HG03565 (cell line): Measurements from ENCODE around the gene SPDYA.
A peak's percentile ranks its signal among the peaks of the same experiment; 100 is the strongest.
"Not testable (repeated sequence)": the region's sequence is repeated elsewhere in the genome, so short reads cannot be mapped to it uniquely, and the experiment has no call there.

ENCODE experiments used
- ATAC-seq: cut with Tn5 transposase; IDR thresholded peaks from one replicate; pipeline ENCODE4 v1.9.1; 2021; ENCODE audit warnings: mild to moderate bottlenecking, moderate library complexity; ENCODE audit not compliant: unreplicated experiment

The SPDYA gene

DNA sequence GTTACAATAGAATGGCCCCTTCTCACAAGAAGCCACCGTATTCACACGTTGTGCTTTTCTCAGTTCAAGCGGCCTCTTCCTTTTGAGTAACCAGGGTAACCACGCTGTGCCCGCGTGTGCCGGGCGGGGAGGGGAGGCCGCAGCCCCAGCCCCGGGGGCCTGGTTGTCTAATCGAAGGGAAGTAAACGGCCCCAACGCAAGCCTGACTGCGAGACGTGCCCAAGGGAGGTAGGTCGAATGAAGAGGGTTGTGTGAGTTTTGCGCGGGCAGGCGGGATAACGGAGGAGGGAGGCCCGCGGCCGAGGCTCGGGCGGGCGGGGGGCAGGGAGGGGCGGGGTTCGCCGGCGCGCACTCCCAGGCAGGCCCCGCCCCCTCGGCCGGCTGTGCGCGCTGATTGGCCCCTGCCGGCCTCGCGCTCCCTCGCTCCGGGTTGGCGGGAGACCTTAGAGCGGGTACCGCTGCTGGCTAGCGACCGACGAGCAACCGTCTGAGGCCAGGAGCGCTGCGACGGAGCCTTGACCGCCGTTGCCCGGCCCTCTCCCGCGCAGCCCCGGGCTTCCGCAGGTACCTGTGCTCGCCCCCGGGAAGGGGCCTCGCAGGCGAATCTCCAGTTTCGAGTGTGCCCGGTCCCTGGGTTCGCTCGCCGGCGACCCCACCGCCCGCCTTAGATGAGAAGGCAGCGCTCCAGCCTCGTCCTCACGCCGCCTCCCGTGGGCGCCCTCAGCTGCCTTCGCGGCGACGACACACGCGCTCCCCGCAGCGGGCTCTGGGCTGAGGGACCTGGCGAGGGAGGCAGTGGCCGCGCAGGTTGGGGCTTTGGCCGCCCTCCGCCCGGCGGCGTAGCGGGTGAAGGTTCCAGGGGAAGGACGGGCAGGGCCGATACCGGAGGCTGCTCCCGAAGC lies at the start of gene SPDYA:
Gene SPDYA (plus strand): TSS at position 451 of the 902 bp plus-strand sequence. CDS start 5,181 bp downstream, outside the sequence.
- peak; percentile 59 for ATAC-seq

DNA sequence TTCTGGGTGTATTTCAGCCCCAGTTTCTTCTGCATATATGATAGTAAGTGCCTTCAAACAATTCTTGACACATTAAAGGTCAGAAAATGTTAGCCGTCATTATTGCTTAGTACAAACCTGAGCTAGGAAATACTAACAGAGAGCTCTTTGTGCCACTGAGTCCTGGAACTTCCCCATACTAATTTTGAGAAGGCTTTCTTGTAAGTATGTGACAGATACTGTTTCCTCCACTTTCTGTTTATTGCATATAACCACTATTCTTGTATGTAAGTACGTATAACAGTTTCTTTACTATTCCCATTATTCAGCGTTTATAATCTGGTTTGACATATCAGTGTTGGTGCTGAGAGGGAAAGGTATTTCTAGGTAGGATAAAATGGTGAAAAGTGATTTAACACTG lies 49.2 kb upstream of the SPDYA start:
- ATAC-seq: no peak

DNA sequence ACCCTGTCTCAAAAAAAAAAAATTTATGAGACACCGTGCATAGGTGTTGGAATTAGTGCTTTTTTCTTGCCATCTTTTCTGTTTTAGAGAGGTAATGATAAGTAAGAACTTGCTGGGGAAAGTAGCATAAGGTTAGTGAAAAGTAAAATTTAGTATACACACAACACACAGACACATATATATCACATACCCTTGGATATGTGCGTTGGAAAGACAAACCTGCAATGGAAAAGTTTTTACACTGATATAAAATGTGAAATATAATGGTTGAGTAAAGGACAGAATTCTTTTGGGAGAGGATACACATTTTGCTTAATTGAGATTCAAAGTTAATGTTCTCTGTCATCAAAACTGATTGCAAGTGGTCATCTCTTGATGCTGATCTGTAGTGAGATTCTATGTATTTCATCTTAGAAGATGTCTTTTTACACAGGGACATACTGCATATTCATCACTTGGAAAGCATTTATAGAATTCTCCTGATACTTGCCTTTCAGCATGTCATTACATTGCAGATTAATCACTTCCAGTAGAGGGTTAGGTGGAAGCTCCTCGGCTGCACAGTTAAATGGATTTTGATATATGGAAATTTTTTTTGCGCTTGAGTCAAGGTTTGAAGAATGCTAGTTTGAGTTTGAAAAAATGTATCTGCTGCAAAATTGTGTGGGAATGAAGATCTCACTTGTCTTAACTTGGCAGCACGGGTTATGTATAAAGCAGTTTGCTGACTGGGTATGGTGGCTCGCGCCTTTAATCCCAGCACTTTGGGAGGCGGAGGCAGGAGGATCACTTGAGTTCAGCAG lies 45.5 kb upstream of the SPDYA start:
- no peak for ATAC-seq

GRCh38 chr2:28766070-28766469 lies 44.6 kb upstream of the SPDYA start:
- no peak for ATAC-seq

DNA sequence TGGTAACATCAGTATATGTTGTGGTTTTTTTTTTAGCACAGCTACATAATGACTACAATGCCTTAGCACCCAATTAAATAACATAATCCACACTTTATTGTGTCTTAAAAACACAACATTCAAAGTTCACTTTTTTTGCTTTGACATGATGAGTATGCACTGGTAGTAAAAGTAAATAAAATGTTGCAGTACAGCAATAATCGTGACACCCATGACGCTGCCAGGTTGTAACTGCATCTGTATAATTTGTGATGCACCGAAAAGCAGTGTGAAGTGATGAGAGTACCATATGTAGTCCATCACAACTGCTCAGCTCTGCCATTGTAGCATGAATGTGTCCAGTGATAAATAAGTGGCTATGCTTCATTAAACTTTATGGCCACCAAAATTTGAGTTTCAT lies 43.3 kb upstream of the SPDYA start:
- ATAC-seq: no peak

- ATAC-seq: no peak
These were observed 42.2 kb upstream of the SPDYA start for GRCh38 chr2:28768422-28768821.

DNA sequence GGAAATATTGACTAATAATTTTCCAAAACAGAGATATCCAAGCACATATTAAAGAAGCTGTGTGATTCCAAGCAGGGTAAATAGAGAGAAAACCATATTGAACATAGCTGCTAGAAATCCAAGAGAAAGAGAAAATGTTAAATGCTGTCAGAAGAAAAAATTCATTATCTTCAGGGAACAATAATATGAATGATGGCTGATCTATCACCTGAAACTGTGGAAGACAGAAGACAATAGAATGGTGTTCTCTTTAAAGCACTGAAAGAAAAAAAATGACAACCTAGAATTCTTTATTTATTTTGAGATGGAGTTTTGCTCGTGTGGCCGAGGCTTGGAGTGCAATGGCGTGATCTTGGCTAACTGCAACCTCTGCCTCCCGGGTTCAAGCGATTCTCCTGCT lies 41.7 kb upstream of the SPDYA start:
- ATAC-seq: no peak

GRCh38 chr2:28772351-28772750 lies 38.3 kb upstream of the SPDYA start:
- no peak for ATAC-seq

- no peak for ATAC-seq
These were observed 34.2 kb upstream of the SPDYA start for GRCh38 chr2:28776471-28776870.

- ATAC-seq: no peak
These were observed 32.2 kb upstream of the SPDYA start for GRCh38 chr2:28778392-28778791.

DNA sequence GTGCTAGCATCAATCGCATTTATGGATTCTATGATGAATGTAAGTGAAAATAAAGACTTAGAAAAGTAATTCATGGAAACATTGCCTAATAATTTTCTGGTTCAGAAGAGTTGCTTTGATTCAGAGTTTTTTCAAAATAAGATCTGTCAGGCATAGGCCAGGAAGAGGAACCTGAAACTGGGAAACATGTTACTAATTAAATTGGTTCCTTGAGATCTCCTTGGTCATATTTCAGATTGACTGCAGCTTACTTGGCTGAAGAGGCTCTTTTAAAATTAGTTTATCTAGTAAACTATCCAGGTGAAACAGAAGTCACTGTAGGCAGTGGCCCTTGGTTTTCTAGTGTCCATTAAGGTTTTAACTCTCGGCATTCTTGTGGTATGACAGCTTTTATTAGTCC lies 31.6 kb upstream of the SPDYA start:
- ATAC-seq: no peak

DNA sequence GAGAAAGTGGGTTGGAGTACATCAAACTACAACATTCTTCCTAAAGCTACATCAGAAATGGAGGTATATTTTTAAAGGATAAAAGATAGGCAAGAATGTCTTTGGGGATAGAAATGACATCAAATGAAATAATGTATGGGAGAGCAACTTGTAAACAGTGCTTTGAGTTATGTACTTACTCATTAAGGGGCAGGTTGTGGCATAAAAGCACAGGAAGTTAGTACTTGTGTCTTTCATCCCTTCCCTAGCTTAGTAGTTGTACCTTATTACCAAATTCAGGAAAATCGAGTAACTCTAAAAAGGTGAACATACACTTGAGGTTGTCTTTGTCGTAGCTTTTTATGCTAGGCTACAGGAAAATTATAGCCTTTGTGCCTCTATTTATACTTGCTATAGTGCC lies 30.1 kb upstream of the SPDYA start:
- ATAC-seq: no peak

DNA sequence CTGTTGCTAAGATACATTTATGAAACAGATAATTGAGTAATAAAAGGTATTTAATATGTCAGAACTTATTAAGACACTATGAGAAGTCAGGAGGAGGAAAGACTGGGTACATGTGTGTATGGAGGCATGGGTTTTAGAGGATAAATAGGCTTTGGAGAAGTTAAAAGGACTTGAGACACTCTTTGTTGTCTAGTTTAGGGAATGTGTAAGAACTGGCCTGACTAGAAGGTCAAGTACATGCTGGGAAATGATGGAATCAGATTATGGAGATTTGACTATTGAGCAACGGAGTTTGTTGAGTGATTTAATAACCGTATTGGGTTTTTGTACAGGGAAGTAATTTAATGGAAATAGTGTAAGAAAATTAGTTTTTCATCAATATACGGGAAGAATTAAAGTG lies 28.2 kb upstream of the SPDYA start:
- ATAC-seq: no peak

DNA sequence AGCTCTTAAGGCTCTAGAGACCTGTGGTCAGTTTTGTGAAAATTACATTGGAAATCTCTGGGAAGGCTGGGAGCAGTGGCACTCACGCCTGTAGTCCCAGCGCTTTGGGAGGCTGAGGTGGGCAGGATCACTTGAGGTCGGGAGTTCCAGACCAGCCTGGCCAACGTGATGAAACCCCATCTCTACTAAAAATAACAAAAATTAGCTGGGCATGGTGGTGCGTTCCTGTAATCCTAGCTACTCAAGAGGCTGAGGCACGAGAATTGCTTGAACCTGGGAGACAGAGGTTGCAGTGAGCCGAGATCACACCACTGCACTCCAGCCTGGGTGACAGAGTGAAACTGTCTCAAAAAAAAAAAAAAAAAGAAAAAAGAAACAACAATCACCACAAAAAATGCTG lies 26.1 kb upstream of the SPDYA start:
- ATAC-seq: not testable (repeated sequence)

DNA sequence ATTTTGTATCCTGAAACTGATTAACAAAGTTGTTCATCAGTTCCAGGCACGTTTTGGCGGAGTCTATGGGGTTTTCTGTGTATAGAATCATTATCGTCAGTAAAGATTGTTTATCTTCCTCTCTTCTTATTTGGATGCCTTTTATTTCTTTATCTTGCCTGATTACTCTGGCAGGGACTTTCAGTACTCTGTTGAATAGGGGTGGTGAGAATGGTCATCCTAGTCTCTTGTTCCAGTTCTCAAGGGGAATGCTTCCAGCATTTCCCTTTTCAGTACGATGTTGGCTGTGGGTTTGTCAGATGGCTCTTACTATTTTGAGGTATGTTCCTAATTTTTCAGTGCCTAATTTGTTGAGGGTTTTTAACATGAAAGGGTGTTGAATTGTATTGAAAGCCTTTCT lies 14.0 kb upstream of the SPDYA start:
- no peak for ATAC-seq

DNA sequence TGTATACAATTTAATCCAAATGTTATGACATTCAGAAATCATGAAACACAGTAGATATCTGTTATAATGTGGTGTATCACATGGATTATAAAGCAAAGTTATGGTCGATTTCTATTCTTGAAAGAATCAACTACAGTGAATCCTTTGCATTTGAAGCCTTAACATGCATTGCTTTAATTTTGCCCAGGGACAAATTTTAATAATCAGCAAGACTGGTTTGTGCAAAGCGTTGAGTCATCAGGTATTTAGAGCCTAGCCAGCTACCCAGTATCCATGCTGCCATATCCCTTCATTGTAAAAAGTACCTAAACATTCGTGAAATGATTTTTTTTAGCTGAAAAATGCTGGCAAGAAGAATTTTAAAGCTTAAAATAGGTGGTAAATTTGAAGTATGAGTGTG lies 8.9 kb upstream of the SPDYA start:
- ATAC-seq: no peak

GRCh38 chr2:28802975-28803429 lies 7.6 kb upstream of the SPDYA start:
- ATAC-seq: no peak

- ATAC-seq: no peak
These were observed 707 bp upstream of the SPDYA start for GRCh38 chr2:28809927-28810326.

DNA sequence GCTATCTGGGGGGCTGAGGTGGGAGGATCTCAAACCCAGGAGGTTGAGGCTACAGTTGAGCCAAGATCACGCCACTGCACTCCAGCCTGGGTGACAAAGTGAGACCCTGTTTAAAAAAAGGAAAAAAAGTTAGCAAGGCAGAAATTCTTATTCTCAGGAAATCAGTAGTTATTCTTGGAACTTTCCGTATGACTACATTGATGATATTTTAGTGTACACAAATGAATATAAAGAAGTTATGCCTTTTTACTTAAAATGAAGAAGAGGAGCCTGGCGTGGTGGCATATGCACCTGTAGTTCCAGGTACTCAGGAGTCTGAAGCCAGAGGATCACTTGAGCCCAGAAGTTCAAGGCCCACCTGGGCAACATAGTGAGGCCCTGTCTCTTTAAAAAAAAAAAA lies 7.4 kb downstream of the SPDYA start:
- no peak for ATAC-seq

- no peak for ATAC-seq
These were observed 10.8 kb downstream of the SPDYA start for GRCh38 chr2:28821295-28821958.

DNA sequence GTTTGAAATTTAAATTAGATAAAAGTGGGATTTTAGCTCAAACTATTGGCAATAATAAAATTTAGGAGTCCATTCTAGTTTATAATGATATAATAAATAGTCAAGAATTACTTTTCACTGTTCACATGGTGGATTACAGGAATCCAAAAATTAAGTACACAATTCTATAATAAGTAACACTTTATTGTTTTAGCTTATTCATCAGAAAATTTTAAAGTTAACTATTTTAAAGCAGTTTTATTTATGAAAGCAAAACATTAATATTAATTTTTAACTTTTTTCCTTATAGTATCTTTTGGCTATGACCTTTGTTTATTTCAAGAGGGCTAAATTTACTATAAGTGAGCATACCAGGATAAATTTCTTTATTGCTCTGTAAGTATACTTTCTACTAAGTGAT lies 11.4 kb downstream of the SPDYA start:
- no peak for ATAC-seq
